ENCODE data around the gene PIP5K1C.

The PIP5K1C gene

GRCh38 chr19:3695124-3695733 is 5.0 kb downstream of the PIP5K1C start:
- WGBS, result 97% methylated on average over 25 of the region's 25 CpGs
- H3K23ac ChIP-seq (ENCODE audit: low read length in 2 of 2), result no peak overlapping the region
- H2AK5ac ChIP-seq (ENCODE audit: low read length, severe bottlenecking), result no peak overlapping the region
- H3K18ac ChIP-seq (ENCODE audit: low read depth in 1 of 2, low read length in 2 of 2), result no peak overlapping the region
- no peak overlapping the region for H4K8ac ChIP-seq (ENCODE audit: low read length)
- H3K14ac ChIP-seq (ENCODE audit: low read length in 2 of 2), result no peak overlapping the region
- H3K4me1 ChIP-seq (ENCODE audit: control insufficient read depth, insufficient read depth, low read depth, low read length), result peaks cover 53% of the 10 kb centered on the region
- H2BK12ac ChIP-seq (ENCODE audit: low read length in 2 of 2), result no peak overlapping the region
- H3K27me3 ChIP-seq (ENCODE audit: control insufficient read depth in 1 of 2, insufficient read depth in 1 of 2, low read length in 2 of 2), result no peaks in the 10 kb centered on the region
- H4K91ac ChIP-seq (ENCODE audit: low read length), result no peak overlapping the region
- H2BK15ac ChIP-seq (ENCODE audit: low read depth, poor library complexity, severe bottlenecking), result no peak overlapping the region
- no peak overlapping the region for H3K4ac ChIP-seq (ENCODE audit: low read depth in 1 of 2, low read length in 2 of 2)
- H3K4me3 ChIP-seq (ENCODE audit: insufficient read depth in 1 of 2, low read depth in 1 of 2, low read length in 2 of 2), result no peak overlapping the region
- no peak overlapping the region for H2AFZ ChIP-seq (ENCODE audit: low read depth, low read length)
- H3K79me1 ChIP-seq (replicated peaks; ENCODE audit: low read length, poor library complexity, severe bottlenecking), result no peaks in the 10 kb centered on the region
- no peak overlapping the region for H3K9ac ChIP-seq (ENCODE audit: low read length)
- peaks cover 3 to 72% of the 10 kb centered on the region in 2 experiments for H3K36me3 ChIP-seq (ENCODE audit: control insufficient read depth in 1 of 2, insufficient read depth in 2 of 2, low read depth in 1 of 2, low read length in 2 of 2)
- no peak overlapping the region for H3K4me2 ChIP-seq (ENCODE audit: low read length, poor library complexity, severe bottlenecking)
- no peak for DNase-seq
- no peak overlapping the region for H3K27ac ChIP-seq (ENCODE audit: low read length, poor library complexity, severe bottlenecking)
- H2BK5ac ChIP-seq (ENCODE audit: low read depth, low read length, poor library complexity, severe bottlenecking), result no peak overlapping the region
- H2BK120ac ChIP-seq (ENCODE audit: low read depth, low read length), result no peak overlapping the region
- no peaks in the 10 kb centered on the region for H3K9me3 ChIP-seq (ENCODE audit: control insufficient read depth, low read length)

DNA sequence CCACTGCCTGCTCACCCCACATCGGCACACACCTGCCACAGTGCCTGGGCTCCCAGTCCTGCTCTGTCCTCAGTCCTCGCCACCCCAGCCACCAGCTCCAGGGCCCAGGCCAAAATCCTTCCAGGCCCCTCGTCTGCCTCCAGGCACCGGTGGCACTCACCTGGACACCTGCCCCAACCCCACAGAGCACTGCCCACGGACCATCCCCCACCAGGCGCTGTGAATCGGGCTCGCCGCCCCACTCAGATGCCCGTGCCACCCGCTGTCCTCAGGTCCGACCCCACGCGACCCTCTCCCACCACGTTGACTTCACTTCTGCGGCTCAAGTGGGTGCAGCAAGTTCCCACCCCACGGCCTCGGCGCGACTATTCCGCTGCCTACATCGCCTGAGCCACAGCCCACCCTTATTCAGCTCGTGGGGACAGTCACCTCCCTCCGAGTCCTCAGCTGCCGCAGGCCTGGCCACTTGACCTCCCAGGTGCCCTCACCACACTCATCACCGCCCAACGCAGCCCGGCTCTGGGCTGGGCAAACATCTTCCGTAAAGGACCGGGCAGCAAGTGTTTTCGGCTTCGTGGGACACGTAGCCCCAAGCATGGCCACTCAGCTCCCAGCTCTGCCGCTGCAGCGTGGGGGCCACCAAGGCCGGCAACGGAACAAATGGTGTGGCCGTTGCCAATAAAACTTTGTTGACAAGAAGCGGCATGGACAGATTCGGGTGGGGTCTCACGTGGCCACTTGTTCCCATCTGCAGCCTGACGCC is 5.7 kb downstream of the PIP5K1C start:
- Histone ChIP-seq H3K4ac (ENCODE audit: low read depth in 1 of 2, low read length in 2 of 2) (no peak overlapping the region), H2BK120ac (ENCODE audit: low read depth, low read length) (no peak overlapping the region), H3K18ac (ENCODE audit: low read depth in 1 of 2, low read length in 2 of 2) (no peak overlapping the region), H3K14ac (ENCODE audit: low read length in 2 of 2) (no peak overlapping the region), H3K9me3 (ENCODE audit: control insufficient read depth, low read length) (no peaks in the 10 kb centered on the region), H3K27ac (ENCODE audit: low read length, poor library complexity, severe bottlenecking) (no peak overlapping the region), H3K27me3 (ENCODE audit: control insufficient read depth in 1 of 2, insufficient read depth in 1 of 2, low read length in 2 of 2) (no peaks in the 10 kb centered on the region), H3K4me2 (ENCODE audit: low read length, poor library complexity, severe bottlenecking) (no peak overlapping the region), H3K9ac (ENCODE audit: low read length) (no peak overlapping the region), H3K23ac (ENCODE audit: low read length in 2 of 2) (no peak overlapping the region), H3K36me3 (ENCODE audit: control insufficient read depth in 1 of 2, insufficient read depth in 2 of 2, low read depth in 1 of 2, low read length in 2 of 2) (peaks cover 3 to 74% of the 10 kb centered on the region in 2 experiments), H2BK12ac (ENCODE audit: low read length in 2 of 2) (peak overlapping the region in 1 of 2 experiments; percentile 50), H3K4me1 (ENCODE audit: control insufficient read depth, insufficient read depth, low read depth, low read length) (peaks cover 58% of the 10 kb centered on the region), H2AFZ (ENCODE audit: low read depth, low read length) (no peak overlapping the region), H4K91ac (ENCODE audit: low read length) (no peak overlapping the region), H4K8ac (ENCODE audit: low read length) (no peak overlapping the region), H2BK5ac (ENCODE audit: low read depth, low read length, poor library complexity, severe bottlenecking) (no peak overlapping the region), H2BK15ac (ENCODE audit: low read depth, poor library complexity, severe bottlenecking) (no peak overlapping the region), H3K4me3 (ENCODE audit: insufficient read depth in 1 of 2, low read depth in 1 of 2, low read length in 2 of 2) (no peak overlapping the region), H2AK5ac (ENCODE audit: low read length, severe bottlenecking) (no peak overlapping the region), H3K79me1 (replicated peaks; ENCODE audit: low read length, poor library complexity, severe bottlenecking) (no peaks in the 10 kb centered on the region)
- WGBS, result 93% methylated on average over 42 of the region's 42 CpGs
- DNase-seq, result no peak

DNA sequence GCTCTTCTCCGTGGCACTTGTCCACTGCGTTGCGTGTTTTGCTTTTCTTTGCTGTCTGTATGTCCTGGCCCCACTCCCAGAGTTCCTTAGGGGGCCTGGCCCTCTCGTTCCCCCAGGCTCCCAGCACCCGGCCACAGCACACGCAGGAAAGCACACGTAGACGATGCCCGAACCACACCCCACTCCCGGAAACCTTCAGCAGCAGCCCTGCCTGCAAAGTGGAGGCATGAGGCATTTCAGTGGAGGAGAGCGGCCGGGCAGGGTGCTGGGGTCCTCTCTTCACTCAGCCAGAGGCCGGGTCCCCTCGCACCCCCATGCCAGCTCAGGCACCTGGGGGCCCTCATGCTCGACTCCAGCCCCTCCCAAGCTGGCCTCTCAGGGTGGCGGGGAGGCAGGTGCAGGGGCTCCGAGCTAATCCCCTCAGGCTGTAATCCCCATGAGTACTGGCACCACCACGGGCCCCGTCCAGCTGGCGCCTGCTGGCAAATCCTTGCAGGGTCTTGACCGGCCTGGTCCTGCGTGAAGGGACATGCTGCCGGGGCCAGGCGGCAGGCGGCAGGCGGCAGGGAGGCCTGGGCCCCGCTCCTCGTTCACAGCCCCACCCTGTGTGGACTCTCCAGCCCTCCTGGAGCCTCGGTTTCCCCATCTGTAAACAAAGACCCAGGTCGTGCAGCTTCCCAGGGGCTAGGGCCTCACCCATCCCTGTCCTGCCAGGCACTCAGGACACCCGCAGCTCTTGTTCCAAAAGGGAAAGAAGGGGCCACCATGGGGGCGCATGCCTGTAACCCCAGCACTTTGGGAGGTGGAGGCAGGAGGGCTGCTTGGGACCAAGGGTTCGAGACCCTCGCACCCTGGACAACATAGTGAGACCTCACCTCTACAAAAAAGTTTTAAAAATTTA is 7.0 kb downstream of the PIP5K1C start:
- Histone ChIP-seq H3K4me3 (ENCODE audit: insufficient read depth in 1 of 2, low read depth in 1 of 2, low read length in 2 of 2) (no peak overlapping the region), H4K91ac (ENCODE audit: low read length) (no peak overlapping the region), H3K18ac (ENCODE audit: low read depth in 1 of 2, low read length in 2 of 2) (no peak overlapping the region), H2BK15ac (ENCODE audit: low read depth, poor library complexity, severe bottlenecking) (no peak overlapping the region), H2BK12ac (ENCODE audit: low read length in 2 of 2) (no peak overlapping the region), H3K14ac (ENCODE audit: low read length in 2 of 2) (no peak overlapping the region), H2BK120ac (ENCODE audit: low read depth, low read length) (no peak overlapping the region), H3K27ac (ENCODE audit: low read length, poor library complexity, severe bottlenecking) (no peak overlapping the region), H3K4ac (ENCODE audit: low read depth in 1 of 2, low read length in 2 of 2) (no peak overlapping the region), H3K9me3 (ENCODE audit: control insufficient read depth, low read length) (no peaks in the 10 kb centered on the region), H3K4me2 (ENCODE audit: low read length, poor library complexity, severe bottlenecking) (no peak overlapping the region), H3K36me3 (ENCODE audit: control insufficient read depth in 1 of 2, insufficient read depth in 2 of 2, low read depth in 1 of 2, low read length in 2 of 2) (peaks cover 3 to 78% of the 10 kb centered on the region in 2 experiments), H4K8ac (ENCODE audit: low read length) (no peak overlapping the region), H2BK5ac (ENCODE audit: low read depth, low read length, poor library complexity, severe bottlenecking) (no peak overlapping the region), H3K23ac (ENCODE audit: low read length in 2 of 2) (no peak overlapping the region), H3K27me3 (ENCODE audit: control insufficient read depth in 1 of 2, insufficient read depth in 1 of 2, low read length in 2 of 2) (no peaks in the 10 kb centered on the region), H2AK5ac (ENCODE audit: low read length, severe bottlenecking) (no peak overlapping the region), H2AFZ (ENCODE audit: low read depth, low read length) (no peak overlapping the region), H3K9ac (ENCODE audit: low read length) (no peak overlapping the region), H3K4me1 (ENCODE audit: control insufficient read depth, insufficient read depth, low read depth, low read length) (peaks cover 61% of the 10 kb centered on the region), H3K79me1 (replicated peaks; ENCODE audit: low read length, poor library complexity, severe bottlenecking) (no peaks in the 10 kb centered on the region)
- 95% methylated on average over 34 of the region's 34 CpGs for WGBS
- DNase-seq, result no peak

All from mesenchymal stem cell (in vitro differentiated cells and primary cell).